Measurements from ENCODE around the gene SIRT6. TPM values are rescaled to one million over a fixed set of nuclear protein-coding genes. Genes with fewer than 3 reads are reported as not detected.

SIRT6 gene
- total RNA-seq, 1 donor from 2014 or later = 12.9 TPM

GRCh38 chr19:4216846-4217245, 34.5 kb upstream of the SIRT6 start:
- intact Hi-C loops (cut with micrococcal nuclease) = no loop called here
- no peak overlapping the region for H3K4me3 ChIP-seq

GRCh38 chr19:4215807-4216206, 33.4 kb upstream of the SIRT6 start:
- DNase-seq = no peak
- no peak overlapping the region for H3K27ac ChIP-seq (replicated peaks)
- TF ChIP-seq CTCF (IDR thresholded peaks at IDR 0.05; ENCODE audit: borderline replicate concordance) = no peak
- no peaks in the 10 kb centered on the region for H3K9me3 ChIP-seq (replicated peaks)
- no peak overlapping the region for H3K4me3 ChIP-seq
- intact Hi-C loops (cut with micrococcal nuclease) = no loop called here
- no peaks in the 10 kb centered on the region for H3K4me1 ChIP-seq
- no peaks in the 10 kb centered on the region for H3K36me3 ChIP-seq
- peaks cover 27% of the 10 kb centered on the region for H3K27me3 ChIP-seq (ENCODE audit: low read depth)

More at GRCh38 chr19:4216846-4217245, 34.5 kb upstream of the SIRT6 start:
- no peak for TF ChIP-seq CTCF (IDR thresholded peaks at IDR 0.05; ENCODE audit: borderline replicate concordance)
- H3K36me3 ChIP-seq = no peaks in the 10 kb centered on the region
- DNase-seq = no peak
- no peaks in the 10 kb centered on the region for H3K4me1 ChIP-seq
- H3K27me3 ChIP-seq (ENCODE audit: low read depth) = peaks cover 17% of the 10 kb centered on the region
- H3K27ac ChIP-seq (replicated peaks) = no peak overlapping the region
- H3K9me3 ChIP-seq (replicated peaks) = no peaks in the 10 kb centered on the region

- Histone ChIP-seq H3K36me3 (no peaks in the 10 kb centered on the region), H3K9me3 (replicated peaks) (no peaks in the 10 kb centered on the region), H3K27ac (replicated peaks) (no peak overlapping the region), H3K4me1 (no peaks in the 10 kb centered on the region), H3K27me3 (ENCODE audit: low read depth) (peaks cover 46% of the 10 kb centered on the region), H3K4me3 (no peak overlapping the region)
- no peak for DNase-seq
- TF ChIP-seq CTCF (IDR thresholded peaks at IDR 0.05; ENCODE audit: borderline replicate concordance) = no peak
- intact Hi-C loops (cut with micrococcal nuclease) = no loop called here
These were observed 30.8 kb upstream of the SIRT6 start for GRCh38 chr19:4213116-4213515.

GRCh38 chr19:4210166-4210731, 27.9 kb upstream of the SIRT6 start:
- H3K4me1 ChIP-seq = peaks cover 2% of the 10 kb centered on the region
- no peaks in the 10 kb centered on the region for H3K36me3 ChIP-seq
- intact Hi-C loops (cut with micrococcal nuclease) = no loop called here
- H3K27me3 ChIP-seq (ENCODE audit: low read depth) = peaks cover 55% of the 10 kb centered on the region
- H3K4me3 ChIP-seq = no peak overlapping the region
- no peak for DNase-seq
- no peak for TF ChIP-seq CTCF (IDR thresholded peaks at IDR 0.05; ENCODE audit: borderline replicate concordance)
- no peak overlapping the region for H3K27ac ChIP-seq (replicated peaks)
- no peaks in the 10 kb centered on the region for H3K9me3 ChIP-seq (replicated peaks)

- Histone ChIP-seq H3K36me3 (no peaks in the 10 kb centered on the region), H3K4me3 (no peak overlapping the region), H3K27ac (replicated peaks) (no peak overlapping the region), H3K9me3 (replicated peaks) (no peaks in the 10 kb centered on the region), H3K27me3 (ENCODE audit: low read depth) (peaks cover 44% of the 10 kb centered on the region), H3K4me1 (peaks cover 11% of the 10 kb centered on the region)
- TF ChIP-seq CTCF (IDR thresholded peaks at IDR 0.05; ENCODE audit: borderline replicate concordance) = peak; percentile 42
- no peak for DNase-seq
- intact Hi-C loops (cut with micrococcal nuclease) = no loop called here
These were observed 26.2 kb upstream of the SIRT6 start for GRCh38 chr19:4208385-4209094.

Measured in left ventricle myocardium inferior (tissue), 1 donor.